ENCODE results near the gene NDC1. TPM values are rescaled to one million over a fixed set of nuclear protein-coding genes. Genes with fewer than 3 reads are reported as not detected.

Gene NDC1
- total and polyA plus RNA-seq, 3 experiments from 2014 or later, result 6.4 to 40.3 (median 38.8) TPM

- no peak for DNase-seq
- CTCF ChIA-PET, result no interaction called here
- H3K27ac ChIP-seq (ENCODE audit: low read depth, low read length), result no peak overlapping the region
- H3K4me3 ChIP-seq (ENCODE audit: low read length), result no peak overlapping the region
- no peak overlapping the region for H3K27ac Mint-ChIP-seq
- H3K4me3 Mint-ChIP-seq, result no peak overlapping the region
- H3K36me3 Mint-ChIP-seq, result no peaks in the 10 kb centered on the region
- no peaks in the 10 kb centered on the region for H3K36me3 ChIP-seq (ENCODE audit: insufficient read depth, low read length)
- H3K27me3 Mint-ChIP-seq, result peaks cover 13 to 19% of the 10 kb centered on the region in 2 donors
- POLR2A ChIA-PET, result no interaction called here
- no peaks in the 10 kb centered on the region for H3K27me3 ChIP-seq (ENCODE audit: insufficient read depth, low read length, poor library complexity, severe bottlenecking)
- no peaks in the 10 kb centered on the region for H3K4me1 ChIP-seq (ENCODE audit: insufficient read depth, low read length)
- H3K4me1 Mint-ChIP-seq, result no peaks in the 10 kb centered on the region
- H3K9me3 Mint-ChIP-seq, result no peaks in the 10 kb centered on the region
- H3K9me3 ChIP-seq (ENCODE audit: low read length), result no peaks in the 10 kb centered on the region
Observed at GRCh38 chr1:53718443-53718842, 119.7 kb downstream of the NDC1 start.

- no peaks in the 10 kb centered on the region for H3K36me3 Mint-ChIP-seq
- Histone ChIP-seq H3K9me3 (ENCODE audit: low read length) (no peaks in the 10 kb centered on the region), H3K36me3 (ENCODE audit: insufficient read depth, low read length) (no peaks in the 10 kb centered on the region), H3K4me1 (ENCODE audit: insufficient read depth, low read length) (no peaks in the 10 kb centered on the region), H3K4me3 (ENCODE audit: low read length) (no peak overlapping the region), H3K27me3 (ENCODE audit: insufficient read depth, low read length, poor library complexity, severe bottlenecking) (no peaks in the 10 kb centered on the region), H3K27ac (ENCODE audit: low read depth, low read length) (no peak overlapping the region)
- ChIA-PET CTCF (no interaction called here), POLR2A (no interaction called here)
- no peak overlapping the region for H3K27ac Mint-ChIP-seq
- no peaks in the 10 kb centered on the region for H3K4me1 Mint-ChIP-seq
- H3K4me3 Mint-ChIP-seq, result no peak overlapping the region
- H3K27me3 Mint-ChIP-seq, result peaks cover 15 to 19% of the 10 kb centered on the region in 2 donors
- DNase-seq, result no peak
- H3K9me3 Mint-ChIP-seq, result no peaks in the 10 kb centered on the region
Observed at GRCh38 chr1:53717025-53717804, 120.9 kb downstream of the NDC1 start.

GRCh38 chr1:53716150-53716549 is 121.9 kb downstream of the NDC1 start:
- Histone ChIP-seq H3K9me3 (ENCODE audit: low read length) (no peaks in the 10 kb centered on the region), H3K27me3 (ENCODE audit: insufficient read depth, low read length, poor library complexity, severe bottlenecking) (no peaks in the 10 kb centered on the region), H3K4me1 (ENCODE audit: insufficient read depth, low read length) (no peaks in the 10 kb centered on the region), H3K27ac (ENCODE audit: low read depth, low read length) (no peak overlapping the region), H3K4me3 (ENCODE audit: low read length) (no peak overlapping the region), H3K36me3 (ENCODE audit: insufficient read depth, low read length) (no peaks in the 10 kb centered on the region)
- DNase-seq, result no peak
- no peaks in the 10 kb centered on the region for H3K9me3 Mint-ChIP-seq
- H3K4me3 Mint-ChIP-seq, result no peak overlapping the region
- no peak overlapping the region for H3K27ac Mint-ChIP-seq
- POLR2A ChIA-PET, result no interaction called here
- peaks cover 15 to 19% of the 10 kb centered on the region in 2 donors for H3K27me3 Mint-ChIP-seq
- CTCF ChIA-PET, result interaction anchor here (1.0 kb wide), 1 partner anchor 9 kb away, joined by 3 read pairs; no protein-coding TSS in a partner anchor
- no peaks in the 10 kb centered on the region for H3K4me1 Mint-ChIP-seq
- H3K36me3 Mint-ChIP-seq, result no peaks in the 10 kb centered on the region

GRCh38 chr1:53715478-53715877 is 122.6 kb downstream of the NDC1 start:
- ChIA-PET POLR2A (no interaction called here), CTCF (no interaction called here)
- no peak for DNase-seq
- H3K4me1 Mint-ChIP-seq, result no peaks in the 10 kb centered on the region
- no peaks in the 10 kb centered on the region for H3K36me3 ChIP-seq (ENCODE audit: insufficient read depth, low read length)
- no peaks in the 10 kb centered on the region for H3K4me1 ChIP-seq (ENCODE audit: insufficient read depth, low read length)
- H3K27me3 Mint-ChIP-seq, result peaks cover 15 to 19% of the 10 kb centered on the region in 2 donors
- H3K27ac ChIP-seq (ENCODE audit: low read depth, low read length), result no peak overlapping the region
- H3K27ac Mint-ChIP-seq, result no peak overlapping the region
- no peaks in the 10 kb centered on the region for H3K27me3 ChIP-seq (ENCODE audit: insufficient read depth, low read length, poor library complexity, severe bottlenecking)
- H3K36me3 Mint-ChIP-seq, result no peaks in the 10 kb centered on the region
- no peak overlapping the region for H3K4me3 ChIP-seq (ENCODE audit: low read length)
- H3K4me3 Mint-ChIP-seq, result no peak overlapping the region
- no peaks in the 10 kb centered on the region for H3K9me3 Mint-ChIP-seq
- H3K9me3 ChIP-seq (ENCODE audit: low read length), result no peaks in the 10 kb centered on the region

Other genes starting within 250 kb of the NDC1 start
- gene GLIS1, start 99.1 kb downstream of the NDC1 start, total RNA-seq, result not detected
- 0.18 TPM for gene GLIS1, start 99.1 kb downstream of the NDC1 start, polyA plus RNA-seq
- 10 to 100 TPM; 17.2 to 17.4 TPM for gene YIPF1, start 51.5 kb upstream of the NDC1 start, total RNA-seq
- gene YIPF1, start 51.5 kb upstream of the NDC1 start, polyA plus RNA-seq, result 30.7 TPM
- not detected for gene DIO1, start 55.9 kb upstream of the NDC1 start, total RNA-seq
- gene DIO1, start 55.9 kb upstream of the NDC1 start, polyA plus RNA-seq, result not detected
- gene IFT25, start 107.4 kb upstream of the NDC1 start, total RNA-seq, result 10 to 100 TPM; 57.2 to 57.8 TPM
- gene IFT25, start 107.4 kb upstream of the NDC1 start, polyA plus RNA-seq, result 59.9 TPM
- gene LRRC42, start 108.1 kb upstream of the NDC1 start, total RNA-seq, result 10 to 100 TPM; 23.6 to 25.7 TPM
- 8.3 TPM for gene LRRC42, start 108.1 kb upstream of the NDC1 start, polyA plus RNA-seq
- gene LDLRAD1, start 179.9 kb upstream of the NDC1 start, total RNA-seq, result not detected
- not detected for gene LDLRAD1, start 179.9 kb upstream of the NDC1 start, polyA plus RNA-seq
- 100 to 1,000 TPM; 140 to 149 TPM for gene TMEM59, start 214.9 kb upstream of the NDC1 start, total RNA-seq
- 580 TPM for gene TMEM59, start 214.9 kb upstream of the NDC1 start, polyA plus RNA-seq
- 10 to 100 TPM; 10.9 to 11.4 TPM for gene TCEANC2, start 215.3 kb upstream of the NDC1 start, total RNA-seq
- gene TCEANC2, start 215.3 kb upstream of the NDC1 start, polyA plus RNA-seq, result 6.1 TPM